Measurements from ENCODE around the gene SLC15A3. TPM values are rescaled to one million over a fixed set of nuclear protein-coding genes. Genes with fewer than 3 reads are reported as not detected.
"Not testable (repeated sequence)": the region's sequence is repeated elsewhere in the genome, so short reads cannot be mapped to it uniquely, and the experiment has no call there.

Gene SLC15A3
- total RNA-seq, 1 donor from 2014 or later = 1.3 TPM

GRCh38 chr11:60982184-60982583, 30.2 kb upstream of the SLC15A3 start:
- Histone ChIP-seq H3K36me3 (ENCODE audit: control insufficient read depth, insufficient read depth, low read length) (no peaks in the 10 kb centered on the region), H3K27me3 (ENCODE audit: control insufficient read depth, insufficient read depth, low read length) (no peaks in the 10 kb centered on the region), H3K4me3 (ENCODE audit: low read depth, low read length) (no peak overlapping the region)
- FAIRE-seq = no peak
- no peak for DNase-seq (ENCODE audit: low read depth)
- TF ChIP-seq CTCF (IDR thresholded peaks at IDR 0.05; ENCODE audit: insufficient read depth, low read length, severe bottlenecking) = no peak

DNA sequence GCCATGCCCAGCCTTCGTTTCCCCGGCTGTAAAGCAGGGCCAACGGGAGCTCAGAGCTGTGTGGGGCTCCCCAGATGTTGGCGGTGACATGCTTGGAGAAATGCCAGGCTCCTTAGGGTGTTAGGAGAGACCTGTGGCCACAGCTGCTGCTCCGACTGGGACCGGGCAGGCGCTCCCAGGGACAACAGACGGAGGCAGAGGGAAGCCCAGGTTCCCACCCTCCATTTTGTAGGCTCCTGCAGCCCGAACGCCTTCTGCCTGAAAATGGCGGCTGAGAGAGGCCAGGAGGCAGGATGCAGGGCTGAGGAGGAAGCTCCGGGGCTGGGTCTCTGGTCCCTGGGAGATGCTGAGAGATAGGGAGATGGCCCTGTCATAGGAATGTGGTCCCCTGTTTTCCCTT, 29.5 kb upstream of the SLC15A3 start:
- no peaks in the 10 kb centered on the region for H3K36me3 ChIP-seq (ENCODE audit: control insufficient read depth, insufficient read depth, low read length)
- DNase-seq (ENCODE audit: low read depth) = no peak
- H3K27me3 ChIP-seq (ENCODE audit: control insufficient read depth, insufficient read depth, low read length) = no peaks in the 10 kb centered on the region
- no peak for TF ChIP-seq CTCF (IDR thresholded peaks at IDR 0.05; ENCODE audit: insufficient read depth, low read length, severe bottlenecking)
- no peak for FAIRE-seq
- no peak overlapping the region for H3K4me3 ChIP-seq (ENCODE audit: low read depth, low read length)

DNA sequence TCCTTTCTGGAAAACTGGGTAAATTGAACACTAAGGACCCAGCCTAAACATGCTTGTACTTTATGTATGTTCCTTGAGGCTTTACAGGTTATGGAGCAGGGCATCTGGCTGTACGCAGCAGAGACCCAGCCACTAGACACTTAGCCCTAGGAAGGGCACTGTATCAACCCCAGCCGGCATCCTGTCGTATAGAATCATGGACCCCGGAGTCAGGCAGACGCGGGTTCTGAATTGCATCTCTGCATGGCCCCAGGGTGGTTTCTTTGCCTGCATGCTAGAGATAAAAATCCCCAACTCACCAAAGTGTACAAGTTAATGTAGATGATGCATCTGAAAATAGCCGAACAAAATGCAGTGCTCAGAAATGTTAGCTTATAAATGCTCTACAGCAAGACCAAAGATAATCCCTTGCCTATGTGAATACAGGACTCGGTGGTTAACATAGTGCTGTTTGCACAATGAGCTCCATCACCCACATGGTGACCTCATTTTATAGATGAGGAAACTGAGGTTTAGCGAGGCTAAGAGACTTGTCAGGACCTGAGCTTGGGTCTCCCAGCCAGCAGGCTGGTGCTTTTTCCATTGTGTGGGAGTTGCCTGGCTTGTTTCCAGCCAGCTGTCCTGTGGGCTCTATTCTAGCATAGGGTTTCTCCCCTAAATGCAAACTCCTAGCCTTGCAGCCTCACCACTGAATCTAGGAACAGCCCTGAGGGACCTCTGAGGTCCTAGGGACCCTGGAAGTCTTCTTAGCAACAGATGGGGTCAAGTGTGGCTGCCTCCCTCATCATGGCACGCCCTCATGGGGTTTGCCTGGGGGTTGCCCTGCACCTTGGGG, 26.8 kb upstream of the SLC15A3 start:
- FAIRE-seq (no peak), DNase-seq (ENCODE audit: low read depth) (peak; percentile 96)
- no peak for TF ChIP-seq CTCF (IDR thresholded peaks at IDR 0.05; ENCODE audit: insufficient read depth, low read length, severe bottlenecking)
- Histone ChIP-seq H3K4me3 (ENCODE audit: low read depth, low read length) (no peak overlapping the region), H3K36me3 (ENCODE audit: control insufficient read depth, insufficient read depth, low read length) (no peaks in the 10 kb centered on the region), H3K27me3 (ENCODE audit: control insufficient read depth, insufficient read depth, low read length) (no peaks in the 10 kb centered on the region)

DNA sequence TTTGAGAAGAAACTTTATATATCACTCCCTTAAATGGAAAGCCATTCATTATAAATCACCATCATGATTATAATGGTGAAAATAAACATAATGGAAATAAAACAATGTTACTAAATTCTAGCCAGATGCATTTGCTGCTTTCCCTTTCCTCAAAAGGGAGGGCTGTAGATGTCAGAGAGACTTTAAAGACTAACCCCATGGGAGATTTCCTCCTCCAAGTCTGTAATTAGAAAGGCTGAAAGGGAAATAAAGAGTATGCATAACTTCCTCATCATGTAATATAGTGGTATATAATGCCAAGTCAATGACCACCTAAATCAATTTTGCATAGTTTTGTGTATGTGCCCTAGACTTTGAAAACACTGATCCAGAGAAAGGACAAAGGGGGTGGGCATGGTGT, 25.9 kb upstream of the SLC15A3 start:
- FAIRE-seq (no peak), DNase-seq (ENCODE audit: low read depth) (no peak)
- TF ChIP-seq CTCF (IDR thresholded peaks at IDR 0.05; ENCODE audit: insufficient read depth, low read length, severe bottlenecking) = no peak
- no peak overlapping the region for H3K4me3 ChIP-seq (ENCODE audit: low read depth, low read length)
- no peaks in the 10 kb centered on the region for H3K36me3 ChIP-seq (ENCODE audit: control insufficient read depth, insufficient read depth, low read length)
- no peaks in the 10 kb centered on the region for H3K27me3 ChIP-seq (ENCODE audit: control insufficient read depth, insufficient read depth, low read length)

DNA sequence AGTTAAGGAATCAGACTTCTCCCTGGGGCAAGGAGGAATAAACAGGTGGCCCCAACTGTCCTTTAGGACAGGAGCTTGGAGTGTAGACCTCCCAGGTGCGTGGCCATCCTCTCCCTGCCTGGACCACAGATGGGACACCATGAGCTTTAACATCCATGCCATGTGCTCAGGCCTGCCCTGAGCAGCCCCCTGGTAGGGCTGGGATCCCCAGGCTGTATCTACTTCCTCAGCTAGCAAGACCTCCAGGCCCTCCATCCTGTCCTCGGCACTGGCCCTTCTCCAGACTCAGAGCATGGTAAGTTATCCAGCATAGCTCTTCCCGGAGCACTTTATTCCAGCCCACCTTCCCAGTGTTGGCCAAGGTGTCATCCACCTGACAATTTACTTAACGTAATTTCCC, 25.2 kb upstream of the SLC15A3 start:
- H3K36me3 ChIP-seq (ENCODE audit: control insufficient read depth, insufficient read depth, low read length) = no peaks in the 10 kb centered on the region
- no peak for TF ChIP-seq CTCF (IDR thresholded peaks at IDR 0.05; ENCODE audit: insufficient read depth, low read length, severe bottlenecking)
- H3K4me3 ChIP-seq (ENCODE audit: low read depth, low read length) = no peak overlapping the region
- no peak for FAIRE-seq
- no peak for DNase-seq (ENCODE audit: low read depth)
- no peaks in the 10 kb centered on the region for H3K27me3 ChIP-seq (ENCODE audit: control insufficient read depth, insufficient read depth, low read length)

- FAIRE-seq = no peak
- H3K27me3 ChIP-seq (ENCODE audit: control insufficient read depth, insufficient read depth, low read length) = no peaks in the 10 kb centered on the region
- H3K4me3 ChIP-seq (ENCODE audit: low read depth, low read length) = no peak overlapping the region
- DNase-seq (ENCODE audit: low read depth) = no peak
- H3K36me3 ChIP-seq (ENCODE audit: control insufficient read depth, insufficient read depth, low read length) = no peaks in the 10 kb centered on the region
- TF ChIP-seq CTCF (IDR thresholded peaks at IDR 0.05; ENCODE audit: insufficient read depth, low read length, severe bottlenecking) = no peak
Measured at GRCh38 chr11:60974726-60975125, 22.8 kb upstream of the SLC15A3 start.

- not testable (repeated sequence) for H3K27me3 ChIP-seq (ENCODE audit: control insufficient read depth, insufficient read depth, low read length); H3K4me3 ChIP-seq (ENCODE audit: low read depth, low read length); DNase-seq (ENCODE audit: low read depth); H3K36me3 ChIP-seq (ENCODE audit: control insufficient read depth, insufficient read depth, low read length); FAIRE-seq
Measured at GRCh38 chr11:60974316-60974715, 22.3 kb upstream of the SLC15A3 start.

Data from bronchial epithelial cell (primary cell).